HG02763 (cell line): Measurements from ENCODE around the gene PAIP1.
"Not testable (repeated sequence)": the region's sequence is repeated elsewhere in the genome, so short reads cannot be mapped to it uniquely, and the experiment has no call there.

Experiments used
- ATAC-seq: cut with Tn5 transposase; IDR thresholded peaks from one replicate; pipeline ENCODE4 v1.9.1; 2021; ENCODE audit warnings: mild to moderate bottlenecking, moderate library complexity; ENCODE audit not compliant: unreplicated experiment

The PAIP1 gene

DNA sequence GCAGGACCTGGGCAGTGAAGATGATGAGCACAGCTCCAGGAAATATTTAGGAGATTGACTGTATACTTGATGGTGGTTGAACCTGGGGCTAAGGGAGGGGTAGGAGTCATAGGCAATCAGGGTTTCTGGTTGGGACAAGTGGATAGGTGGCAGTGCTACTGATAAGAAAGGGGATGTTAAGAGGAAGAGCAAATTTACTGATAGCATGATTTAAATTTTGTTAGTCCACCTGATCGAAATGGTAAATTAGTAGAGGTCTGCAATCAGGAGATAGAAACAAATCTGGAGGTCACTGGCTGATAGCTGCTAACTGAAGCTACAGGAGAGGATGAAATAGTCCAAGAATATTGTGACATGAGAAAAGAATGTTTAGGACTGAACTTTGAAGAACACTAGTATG lies 36.3 kb downstream of the PAIP1 start:
- ATAC-seq: no peak

DNA sequence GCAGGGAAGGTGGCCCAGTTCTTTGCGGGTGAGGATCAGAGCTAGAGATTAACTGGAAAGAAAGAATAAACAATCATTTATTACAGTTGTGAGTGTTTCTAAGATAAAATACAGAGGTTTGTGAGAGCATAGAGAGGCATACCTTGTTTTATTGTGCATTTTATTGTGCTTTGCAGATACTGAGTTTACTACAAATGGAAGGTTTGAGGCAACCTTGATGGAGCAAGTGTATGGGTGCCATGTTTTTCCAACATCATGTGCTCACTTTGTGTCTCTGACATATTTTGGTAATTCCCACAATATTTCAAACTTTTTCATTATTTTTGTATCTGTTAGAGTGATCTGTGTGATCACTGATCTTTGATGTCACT lies 41.2 kb downstream of the PAIP1 start:
- no peak for ATAC-seq

DNA sequence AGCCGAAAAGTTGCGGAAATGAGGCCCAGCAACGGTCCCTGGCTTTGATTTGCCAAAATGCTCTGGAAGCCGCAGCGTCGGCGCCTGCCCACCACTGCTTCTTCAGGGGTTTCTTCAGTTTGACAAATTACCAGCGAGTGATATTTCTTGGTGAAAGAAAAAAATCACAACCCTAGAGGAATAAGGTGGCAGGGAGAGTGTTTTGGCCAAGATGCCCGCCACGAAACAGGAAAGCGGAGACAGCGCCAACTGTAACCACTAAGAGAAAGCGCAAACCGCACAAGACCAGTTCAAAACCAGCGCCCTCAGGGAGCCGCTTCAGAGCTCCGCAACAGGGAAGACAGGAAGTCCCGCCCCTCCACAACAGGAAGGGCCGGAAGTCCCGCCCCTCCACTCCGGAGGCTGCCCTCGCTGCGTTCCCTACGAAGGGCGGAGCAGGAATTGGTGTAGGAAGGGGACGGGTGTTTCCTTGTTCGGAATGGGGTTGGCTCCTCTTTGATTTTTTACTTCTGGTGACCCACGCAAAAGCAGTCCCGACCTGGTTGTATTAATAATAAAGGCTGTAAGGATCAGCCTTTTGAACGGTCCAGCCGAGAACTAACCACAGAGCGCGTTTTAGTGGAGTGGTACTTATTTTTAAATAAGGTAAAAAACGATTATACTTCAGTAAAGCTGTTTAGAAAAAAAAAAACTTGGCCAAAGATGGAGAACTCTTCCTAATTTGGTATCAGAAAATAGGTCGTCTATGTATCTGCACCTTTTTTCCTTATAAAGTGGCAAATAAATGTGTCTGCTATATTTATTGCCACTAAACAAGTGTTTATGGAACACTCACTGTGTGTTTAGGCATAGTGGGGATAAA lies 41.8 kb downstream of the PAIP1 start, which contains the start of gene C5orf34:
Gene C5orf34 (minus strand): TSS at position 333 of the 862 bp plus-strand sequence. CDS start 5,809 bp downstream, outside the sequence.
- peak; percentile 100 for ATAC-seq

DNA sequence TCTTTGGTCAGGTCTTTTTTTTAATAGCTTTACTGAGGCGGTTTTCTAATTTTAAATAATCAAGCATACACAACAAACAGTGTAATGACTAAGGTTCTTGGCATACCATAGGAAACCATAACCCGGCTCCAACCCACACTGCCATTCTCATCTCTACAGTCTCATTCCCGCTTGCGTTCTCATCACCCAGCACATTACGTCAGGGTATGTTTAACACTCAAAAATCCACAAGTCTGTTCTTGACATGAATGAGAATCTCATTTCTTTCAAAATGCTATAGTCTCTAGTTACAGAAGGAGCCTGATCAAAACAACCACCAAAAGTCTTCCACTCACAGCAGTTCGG lies 42.4 kb downstream of the PAIP1 start:
- peak; percentile 9 for ATAC-seq

DNA sequence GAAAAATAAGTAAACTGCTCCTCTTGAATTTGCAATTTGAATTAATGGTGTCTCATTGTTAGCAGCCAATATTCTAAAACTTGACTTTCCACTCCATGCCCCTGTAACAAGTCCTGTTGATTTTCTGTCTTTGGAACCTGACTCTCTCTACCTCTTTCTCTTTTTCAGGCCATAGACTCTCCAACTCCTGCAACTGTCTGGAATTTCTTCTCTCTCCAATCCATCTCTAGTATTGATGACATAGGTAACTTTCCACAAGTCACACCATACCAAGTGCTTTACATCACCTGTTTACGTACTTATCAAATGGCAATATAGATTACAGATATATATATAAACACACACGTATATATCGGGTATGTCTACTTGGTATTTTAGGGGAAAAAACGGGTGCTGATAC lies 42.9 kb downstream of the PAIP1 start:
- ATAC-seq: no peak

DNA sequence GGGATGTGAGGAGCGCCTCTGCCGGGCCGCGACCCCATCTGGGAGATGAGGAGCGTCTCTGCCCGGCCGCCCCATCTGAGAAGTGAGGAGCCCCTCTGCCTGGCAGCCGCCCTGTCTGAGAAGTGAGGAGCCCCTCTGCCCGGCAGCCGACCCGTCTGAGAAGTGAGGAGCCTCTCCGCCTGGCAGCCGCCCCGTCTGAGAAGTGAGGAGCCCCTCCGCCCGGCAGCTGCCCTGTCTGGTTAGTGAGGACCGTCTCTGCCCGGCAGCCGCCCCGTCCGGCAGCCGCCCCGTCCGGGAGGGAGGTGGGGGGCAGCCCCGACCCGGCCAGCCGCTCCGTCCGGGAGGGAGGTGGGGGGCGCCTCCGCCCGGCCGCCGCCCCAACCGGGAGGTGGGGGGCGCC lies 45.8 kb downstream of the PAIP1 start:
- ATAC-seq: not testable (repeated sequence)

DNA sequence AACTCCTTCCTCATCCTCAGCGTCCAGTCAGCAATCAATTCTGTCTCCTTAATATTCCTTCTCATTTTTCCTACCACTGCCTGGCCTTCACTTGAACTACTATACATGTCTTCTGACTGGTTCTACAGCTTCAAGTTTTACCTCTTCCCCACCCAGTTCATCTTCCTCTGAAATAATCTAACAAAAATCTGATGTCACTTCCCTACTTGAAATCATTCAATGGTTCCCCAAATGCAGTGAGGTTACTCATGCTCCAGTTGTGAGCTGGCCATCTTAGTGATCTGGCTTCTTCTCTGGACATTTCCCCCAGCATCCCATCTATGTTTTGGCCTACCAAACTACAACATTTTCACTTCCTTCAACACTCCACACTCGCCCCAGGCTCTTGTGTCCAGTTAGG lies 58.3 kb downstream of the PAIP1 start:
- no peak for ATAC-seq

DNA sequence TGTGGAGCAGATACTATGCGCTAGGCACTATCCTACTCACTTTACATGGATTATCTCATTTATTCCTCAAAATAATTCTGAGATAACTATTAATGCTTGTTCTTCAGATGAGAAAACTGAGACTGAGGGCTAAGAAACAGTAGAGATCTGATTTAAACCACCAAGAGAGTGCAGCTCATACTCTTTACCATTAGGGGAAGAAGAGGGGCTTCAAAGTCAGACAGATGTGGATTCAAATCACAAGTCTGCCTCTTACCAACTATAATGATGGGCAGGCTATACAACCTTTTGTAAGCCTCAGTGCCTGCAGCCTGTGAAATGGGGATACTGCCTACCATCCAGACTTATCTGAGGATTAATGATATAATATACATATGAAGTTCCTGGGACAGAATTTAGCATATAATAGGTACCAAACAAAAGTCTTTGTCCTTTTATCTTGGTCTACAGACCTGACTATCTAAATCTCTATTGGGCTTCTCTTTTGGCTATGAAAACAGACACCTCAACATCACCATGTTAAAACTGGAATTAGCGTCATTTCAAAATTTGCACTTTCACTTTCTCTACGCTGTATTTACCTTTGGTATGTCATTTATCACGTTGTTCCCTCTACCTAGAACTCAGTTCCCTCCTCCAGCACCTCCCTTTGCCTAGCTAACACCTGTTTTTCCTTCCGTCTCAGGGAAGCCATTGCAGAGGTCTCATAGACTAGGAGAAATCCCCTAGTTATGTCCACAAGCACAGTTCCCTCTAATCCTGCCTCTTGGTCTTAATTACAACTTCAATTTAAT lies 59.4 kb downstream of the PAIP1 start:
- no peak for ATAC-seq

DNA sequence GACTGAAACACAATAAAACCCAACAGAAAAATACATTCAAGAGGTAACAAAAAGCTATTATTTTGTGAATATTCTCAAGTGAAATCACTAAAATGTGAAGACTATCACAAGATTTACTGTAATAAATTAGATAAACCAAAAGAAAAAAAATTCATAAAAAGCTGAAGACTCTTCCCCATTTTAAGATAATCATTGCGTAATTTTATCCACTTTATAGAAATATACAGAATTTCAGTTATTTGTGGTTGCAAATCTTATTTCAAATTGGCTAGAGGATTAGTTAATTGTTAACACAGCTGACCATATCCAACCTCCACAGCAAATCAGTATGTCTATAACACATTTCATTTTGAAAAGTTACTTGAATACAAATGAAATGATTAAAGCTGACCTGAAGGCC lies 65.6 kb downstream of the PAIP1 start:
- ATAC-seq: no peak

DNA sequence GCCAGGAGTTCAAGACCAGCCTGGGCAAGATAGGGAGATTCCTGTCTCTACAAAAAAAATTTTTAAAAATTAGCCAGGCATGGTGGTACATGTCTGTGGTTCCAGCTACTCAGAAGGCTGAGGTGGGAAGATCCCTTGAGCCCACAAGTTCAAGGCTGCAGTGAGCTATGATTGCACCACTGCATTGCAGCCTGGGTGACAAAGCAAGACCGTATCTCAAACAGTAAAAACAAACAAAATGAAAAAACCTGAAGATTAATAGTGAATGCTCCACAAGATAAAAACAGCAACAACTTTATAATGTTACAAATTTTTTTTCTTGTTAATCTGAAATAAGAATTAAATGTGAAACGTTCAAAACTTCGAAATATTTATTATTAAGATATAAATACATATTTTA lies 70.5 kb downstream of the PAIP1 start:
- ATAC-seq: no peak

DNA sequence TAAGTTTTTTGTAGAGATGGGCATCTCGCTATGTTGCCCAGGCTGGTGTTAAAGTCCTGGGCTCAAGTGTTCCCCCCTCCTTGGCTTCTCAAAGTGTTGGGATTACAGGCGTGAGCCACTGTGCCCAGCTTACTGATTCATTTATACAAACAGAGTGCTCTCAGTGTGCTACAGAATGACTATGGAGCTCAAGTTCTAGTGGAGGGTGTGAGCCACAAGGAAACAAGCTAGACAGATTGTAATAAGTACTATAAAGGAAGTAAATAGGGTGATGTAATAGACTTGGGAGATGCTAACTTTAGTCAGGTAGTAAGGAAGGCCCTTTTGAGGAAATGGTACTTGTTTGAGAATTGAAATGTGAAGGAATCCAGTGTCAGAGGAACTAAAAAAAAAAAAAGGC lies 71.5 kb downstream of the PAIP1 start:
- no peak for ATAC-seq

DNA sequence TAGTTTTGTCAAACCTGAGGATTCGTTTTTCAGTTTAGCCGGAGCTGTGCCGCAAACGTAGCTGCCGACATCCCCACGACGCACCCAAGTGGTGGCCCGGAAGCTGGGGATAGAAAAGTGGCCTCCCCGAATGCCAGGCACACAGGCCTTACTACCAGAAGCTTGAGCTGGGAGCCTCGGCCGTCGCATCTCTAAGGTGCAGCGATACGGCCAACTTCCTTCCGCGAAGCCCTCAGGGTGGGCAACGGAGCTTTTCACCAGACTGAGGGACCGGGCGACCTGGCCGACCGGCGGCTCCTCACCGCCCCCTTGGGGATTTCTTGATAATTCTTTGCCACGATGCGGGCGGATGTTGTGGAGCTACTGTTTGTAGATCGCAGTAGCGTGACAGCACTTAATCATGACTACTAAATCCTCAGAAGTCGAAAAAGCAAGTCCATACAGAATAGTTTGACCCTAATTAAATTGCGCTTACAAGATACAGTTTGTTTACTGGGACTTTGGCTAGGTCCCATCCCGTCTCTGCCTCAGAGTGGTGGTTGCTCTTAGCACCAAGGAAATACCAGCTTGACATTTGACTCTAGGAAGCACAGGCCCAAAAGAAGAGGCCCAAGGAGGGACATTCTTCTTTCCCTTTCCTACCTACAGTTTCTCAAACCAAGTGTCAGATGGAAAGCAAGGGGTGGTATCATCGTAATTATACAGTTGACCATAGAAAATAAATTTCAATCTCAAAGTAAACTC lies 72.6 kb downstream of the PAIP1 start:
- peak; percentile 67 for ATAC-seq

DNA sequence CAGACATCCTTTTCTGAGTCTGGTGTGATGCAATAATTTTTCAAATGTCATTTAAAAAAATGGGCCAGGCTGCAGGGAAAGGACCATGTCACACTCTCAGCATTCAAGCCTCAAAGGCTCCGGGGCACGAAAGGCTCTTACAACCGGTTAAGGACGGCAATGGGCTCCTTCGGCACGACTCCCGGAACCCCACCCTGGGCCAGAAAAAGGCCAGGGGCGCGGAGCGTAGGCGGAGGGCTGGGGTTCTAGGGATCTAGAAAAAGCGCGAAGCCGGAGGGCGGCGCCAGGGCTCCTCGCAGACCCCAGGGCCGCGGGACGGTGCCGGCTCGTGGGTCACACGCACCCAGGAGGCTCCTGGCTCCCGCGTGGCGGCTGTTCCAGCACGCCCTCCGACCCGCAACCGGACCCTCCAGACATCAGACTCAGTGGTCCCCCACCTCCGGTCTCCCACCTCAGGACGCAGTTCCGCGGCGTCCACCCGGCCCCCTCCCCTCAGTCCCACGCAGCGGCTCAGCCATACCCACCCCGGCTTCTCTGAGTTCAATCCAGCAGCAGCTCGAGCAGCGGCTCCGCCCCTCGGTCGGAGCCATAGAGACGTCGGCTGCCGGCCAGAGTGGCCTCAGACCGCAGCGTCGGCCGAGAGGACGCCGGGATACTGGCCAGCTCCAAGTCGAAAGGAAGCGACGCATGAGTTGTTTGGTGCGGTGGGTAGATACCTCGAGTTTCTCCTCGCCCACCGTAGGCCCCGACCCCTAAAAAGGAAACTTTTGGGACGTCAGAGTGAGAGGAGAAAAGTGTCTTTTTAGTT lies 73.4 kb downstream of the PAIP1 start, which contains the start of gene TMEM267:
Gene TMEM267 (minus strand): TSS at position 568 of the 808 bp plus-strand sequence. CDS start 29,896 bp downstream, outside the sequence.
- peak; percentile 91 for ATAC-seq

DNA sequence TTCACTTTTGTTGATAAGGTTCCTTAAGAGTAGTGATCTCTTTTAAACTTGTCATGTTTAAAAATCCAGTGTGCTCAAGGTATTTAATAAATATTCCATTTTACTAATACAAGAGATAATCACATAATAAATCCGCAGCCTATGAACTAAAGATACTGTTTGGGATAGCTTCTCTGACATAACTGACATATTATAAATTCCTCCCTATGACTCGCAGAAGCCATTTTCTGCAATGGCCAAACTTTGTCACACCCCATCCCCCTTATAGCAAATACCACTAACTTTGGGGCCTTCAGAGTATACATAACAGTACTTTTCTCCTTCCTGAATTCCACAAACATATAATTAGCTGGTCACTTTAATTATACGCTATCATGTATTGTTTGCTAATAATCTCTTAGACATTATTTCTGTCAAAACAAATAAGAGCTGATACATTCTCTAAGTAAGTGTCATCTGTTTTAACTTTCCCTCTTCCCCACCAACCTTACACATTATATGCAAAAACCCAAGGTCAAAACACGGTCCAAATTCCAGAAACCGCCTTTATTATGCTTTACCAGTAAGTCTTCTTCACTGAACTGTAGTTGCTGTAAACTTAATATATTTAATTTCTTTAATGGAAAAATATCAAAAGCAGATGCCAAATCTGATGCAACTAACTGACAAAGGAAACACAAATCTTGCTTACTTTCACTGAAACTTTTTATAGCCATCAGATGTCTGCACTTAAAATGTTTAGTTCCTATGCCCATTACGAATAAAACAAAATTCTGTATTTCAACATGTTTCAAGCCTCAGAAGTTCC lies 74.2 kb downstream of the PAIP1 start:
- no peak for ATAC-seq
